Breast epithelium (tissue), 4 donors: ENCODE results near the gene LBP. TPM values are rescaled to one million over a fixed set of nuclear protein-coding genes. Genes with fewer than 3 reads are reported as not detected.
A peak's percentile ranks its signal among the peaks of the same experiment; 100 is the strongest.
"Not testable (repeated sequence)": the region's sequence is repeated elsewhere in the genome, so short reads cannot be mapped to it uniquely, and the experiment has no call there.

Experiments
- DNase-seq, 2 donors: peaks; one replicate each; pipeline ENCODE4 v3.0.0-alpha.2; 2019; ENCODE audit warnings: low spot score in 2 of 2
- H3K27ac ChIP-seq, 2 donors: fragments of 200-600 bp; sonication (generic) in 1 of 2; one replicate each; pipeline ENCODE4 v1.5.1; 2016 to 2019; ENCODE audit warnings: mild to moderate bottlenecking in 1 of 2
- H3K27me3 ChIP-seq, 2 donors: fragments of 200-600 bp; sonication (generic) in 1 of 2; one replicate each; pipeline versions ENCODE4 v1.5.1 to v1.6.0; 2017 to 2019; ENCODE audit warnings: control low read depth in 1 of 2, mild to moderate bottlenecking in 1 of 2
- H3K36me3 ChIP-seq: fragments of 200-600 bp; one replicate; pipeline ENCODE4 v1.5.1; 2019
- H3K4me1 ChIP-seq, 2 donors: fragments of 200-600 bp; sonication (generic); one replicate each; pipeline ENCODE4 v1.5.1; 2016 to 2019; ENCODE audit warnings: control low read depth in 1 of 2
- H3K4me3 ChIP-seq, 3 donors: fragments of 200-600 bp; sonication (generic); 1 replicate in 2 of 3; 2 replicates in 1 of 3; pipeline ENCODE4 v1.5.1; 2016 to 2019; ENCODE audit warnings: mild to moderate bottlenecking in 3 of 3, moderate library complexity in 2 of 3
- H3K9me3 ChIP-seq, 2 donors: fragments of 200-600 bp; sonication (generic) in 1 of 2; one replicate each; pipeline ENCODE4 v1.5.1; 2016 to 2019; ENCODE audit warnings: control low read depth in 1 of 2
- POLR2A ChIP-seq: fragments of 450-650 bp; IDR thresholded peaks from one replicate; pipeline ENCODE4 v1.6.1; 2016; ENCODE audit warnings: antibody characterized with exemption, mild to moderate bottlenecking, moderate library complexity
- POLR2AphosphoS5 ChIP-seq, 3 donors: sonication (generic); formaldehyde crosslinking; IDR thresholded peaks; one replicate each; pipeline ENCODE4 v1.6.1; 2017; ENCODE audit warnings: antibody characterized with exemption in 3 of 3
- intact Hi-C: fragments of 100-400 bp; cut with DNase I; formaldehyde crosslinking; loops from one replicate; pipeline ENCODE4 v1.15.1; 2023; ENCODE audit warnings: low total_unique reads
- total RNA-seq, 3 donors: library from RNA; depleted of rRNA; stranded (reverse); fragments of >200 nt; gene quantifications; one replicate each; pipeline ENCODE4 v1.1.0, GENCODE V29; 2016
- TF ChIP-seq, protein P1 (sequence below), 3 donors: fragments of 450-650 bp; IDR thresholded peaks; one replicate each; pipeline ENCODE4 v1.5.1; 2016 to 2017; ENCODE audit warnings: antibody characterized with exemption in 3 of 3, mild to moderate bottlenecking in 3 of 3, moderate library complexity in 3 of 3

The LBP gene
- total RNA-seq, 3 donors from 2014 or later, result 0.73 to 15.0 (median 3.9) TPM

- no peaks in the 10 kb centered on the region for H3K4me1 ChIP-seq
- no peaks in the 10 kb centered on the region for H3K27me3 ChIP-seq
- DNase-seq, result no peak
- no peaks in the 10 kb centered on the region for H3K36me3 ChIP-seq
- no peak overlapping the region for H3K4me3 ChIP-seq
- H3K9me3 ChIP-seq, result no peaks in the 10 kb centered on the region
- intact Hi-C loops, result no loop called here
- TF ChIP-seq POLR2AphosphoS5 (IDR thresholded peaks at IDR 0.05) (no peak), POLR2A (no peak)
- TF ChIP-seq, protein P1, sequence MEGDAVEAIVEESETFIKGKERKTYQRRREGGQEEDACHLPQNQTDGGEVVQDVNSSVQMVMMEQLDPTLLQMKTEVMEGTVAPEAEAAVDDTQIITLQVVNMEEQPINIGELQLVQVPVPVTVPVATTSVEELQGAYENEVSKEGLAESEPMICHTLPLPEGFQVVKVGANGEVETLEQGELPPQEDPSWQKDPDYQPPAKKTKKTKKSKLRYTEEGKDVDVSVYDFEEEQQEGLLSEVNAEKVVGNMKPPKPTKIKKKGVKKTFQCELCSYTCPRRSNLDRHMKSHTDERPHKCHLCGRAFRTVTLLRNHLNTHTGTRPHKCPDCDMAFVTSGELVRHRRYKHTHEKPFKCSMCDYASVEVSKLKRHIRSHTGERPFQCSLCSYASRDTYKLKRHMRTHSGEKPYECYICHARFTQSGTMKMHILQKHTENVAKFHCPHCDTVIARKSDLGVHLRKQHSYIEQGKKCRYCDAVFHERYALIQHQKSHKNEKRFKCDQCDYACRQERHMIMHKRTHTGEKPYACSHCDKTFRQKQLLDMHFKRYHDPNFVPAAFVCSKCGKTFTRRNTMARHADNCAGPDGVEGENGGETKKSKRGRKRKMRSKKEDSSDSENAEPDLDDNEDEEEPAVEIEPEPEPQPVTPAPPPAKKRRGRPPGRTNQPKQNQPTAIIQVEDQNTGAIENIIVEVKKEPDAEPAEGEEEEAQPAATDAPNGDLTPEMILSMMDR (IDR thresholded peaks at IDR 0.05), result no peak
- no peak overlapping the region for H3K27ac ChIP-seq
Observed at GRCh38 chr20:38372806-38373205, 26.5 kb downstream of the LBP start.

DNA sequence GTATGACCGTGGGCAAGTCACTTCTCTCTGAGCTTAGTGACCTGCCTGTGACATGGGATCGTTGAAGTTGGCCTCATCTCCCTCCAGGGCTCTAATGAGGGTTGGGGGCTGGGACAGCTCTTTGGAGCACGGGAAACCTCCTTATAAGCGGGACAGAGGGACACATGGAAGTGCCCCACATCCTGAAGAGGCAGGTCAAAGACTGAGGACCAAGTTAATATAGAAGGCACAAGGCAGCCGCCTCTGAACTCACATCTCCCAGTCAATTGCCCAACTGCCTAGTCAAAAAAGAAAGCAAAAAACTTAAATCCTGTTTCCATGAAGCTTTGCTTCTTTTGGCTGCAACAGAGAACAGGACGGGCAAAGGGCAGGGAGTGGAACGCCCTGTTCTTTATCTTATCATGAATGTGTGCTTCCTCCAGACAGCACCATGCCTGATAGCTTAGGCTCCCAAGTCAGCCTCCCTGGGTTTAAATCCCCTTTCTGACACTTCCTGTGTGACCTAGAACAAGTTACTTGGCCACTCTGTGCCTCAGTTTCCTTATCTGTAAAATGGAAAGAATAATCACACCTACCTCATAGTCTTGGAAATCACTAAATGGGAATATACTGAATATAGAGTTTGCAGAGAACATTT, 27.1 kb downstream of the LBP start:
- no peak overlapping the region for H3K27ac ChIP-seq
- DNase-seq, result no peak
- H3K36me3 ChIP-seq, result no peaks in the 10 kb centered on the region
- H3K4me3 ChIP-seq, result no peak overlapping the region
- no peaks in the 10 kb centered on the region for H3K9me3 ChIP-seq
- no peak for TF ChIP-seq POLR2AphosphoS5 (IDR thresholded peaks at IDR 0.05)
- TF ChIP-seq POLR2A, result no peak
- TF ChIP-seq, protein P1 (IDR thresholded peaks at IDR 0.05), result no peak
- no peaks in the 10 kb centered on the region for H3K27me3 ChIP-seq
- H3K4me1 ChIP-seq, result no peaks in the 10 kb centered on the region
- intact Hi-C loops, result no loop called here

GRCh38 chr20:38373898-38374297, 27.6 kb downstream of the LBP start:
- Histone ChIP-seq H3K4me3 (no peak overlapping the region), H3K9me3 (no peaks in the 10 kb centered on the region), H3K4me1 (no peaks in the 10 kb centered on the region), H3K27ac (no peak overlapping the region), H3K36me3 (no peaks in the 10 kb centered on the region), H3K27me3 (no peaks in the 10 kb centered on the region)
- intact Hi-C loops, result no loop called here
- DNase-seq, result no peak
- TF ChIP-seq, protein P1 (IDR thresholded peaks at IDR 0.05), result no peak
- TF ChIP-seq POLR2A (no peak), POLR2AphosphoS5 (IDR thresholded peaks at IDR 0.05) (no peak)

DNA sequence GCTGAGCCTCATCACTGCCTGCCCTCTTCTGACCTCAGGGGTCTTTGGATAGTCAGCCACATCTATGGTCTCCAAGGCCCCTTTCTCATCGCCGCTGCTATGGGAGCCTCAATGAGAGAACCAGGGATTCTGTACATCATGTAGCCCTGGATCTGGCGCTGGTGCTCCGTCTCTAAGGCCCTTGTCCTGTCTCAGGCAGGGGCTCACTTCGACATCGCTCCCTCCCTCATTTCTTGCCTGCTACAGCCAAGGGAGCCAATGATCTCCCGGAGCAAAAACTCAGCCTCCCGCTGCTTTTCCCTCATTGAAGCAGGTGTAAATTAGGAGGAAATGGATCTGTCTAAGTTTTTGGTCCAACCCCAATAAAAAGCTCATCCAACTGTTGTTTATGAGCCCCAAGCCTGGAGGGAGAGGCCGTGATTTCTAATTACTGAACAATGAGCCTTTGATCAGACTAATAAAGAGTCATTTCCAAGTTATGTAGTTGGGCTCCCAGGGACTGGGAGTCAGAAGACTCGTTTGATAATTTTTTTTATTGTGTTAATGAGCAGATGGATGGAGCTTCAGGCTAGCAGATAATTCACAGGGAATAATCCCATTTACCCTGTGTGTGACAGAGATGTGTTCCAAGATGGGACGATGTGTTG, 30.9 kb downstream of the LBP start:
- intact Hi-C loops, result no loop called here
- no peaks in the 10 kb centered on the region for H3K9me3 ChIP-seq
- TF ChIP-seq POLR2AphosphoS5 (IDR thresholded peaks at IDR 0.05) (no peak), POLR2A (no peak)
- TF ChIP-seq, protein P1 (IDR thresholded peaks at IDR 0.05), result no peak
- H3K36me3 ChIP-seq, result no peaks in the 10 kb centered on the region
- H3K27ac ChIP-seq, result no peak overlapping the region
- peak in 1 of 2 donors; percentile 19 for DNase-seq
- H3K4me3 ChIP-seq, result no peak overlapping the region
- H3K27me3 ChIP-seq, result no peaks in the 10 kb centered on the region
- no peaks in the 10 kb centered on the region for H3K4me1 ChIP-seq

DNA sequence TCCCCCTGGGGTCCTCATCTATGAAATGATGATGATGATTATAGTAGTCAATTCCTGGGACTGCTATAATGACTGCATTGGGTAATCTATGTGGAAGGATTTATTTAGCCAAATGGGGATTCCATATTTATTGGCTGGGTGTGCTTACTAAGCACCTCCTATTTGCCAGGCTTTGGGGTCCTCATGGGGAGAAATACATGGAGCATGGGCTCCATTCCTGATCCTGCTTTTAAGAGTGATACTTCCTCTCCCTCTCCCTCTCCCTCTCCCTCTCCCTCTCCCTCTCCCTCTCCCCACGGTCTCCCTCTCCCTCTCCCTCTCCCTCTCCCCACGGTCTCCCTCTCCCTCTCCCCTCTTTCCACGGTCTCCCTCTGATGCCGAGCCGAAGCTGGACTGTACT, 31.6 kb downstream of the LBP start:
- H3K27me3 ChIP-seq, H3K4me3 ChIP-seq, H3K27ac ChIP-seq, intact Hi-C loops, H3K36me3 ChIP-seq, DNase-seq, H3K9me3 ChIP-seq, H3K4me1 ChIP-seq: not testable (repeated sequence)
